Neutrophil (primary cell): ENCODE results near the gene HPSE2.

Source experiments
- H3K27ac ChIP-seq: fragments of 200-600 bp; sonication (generic); 2 replicates; pipeline ENCODE4 v1.5.1; 2016; ENCODE audit warnings: mild to moderate bottlenecking, moderate library complexity
- H3K27me3 ChIP-seq: fragments of 200-600 bp; sonication (generic); 2 replicates; pipeline ENCODE4 v1.6.0; 2016; ENCODE audit warnings: mild to moderate bottlenecking
- H3K36me3 ChIP-seq: fragments of 200-600 bp; sonication (generic); 2 replicates; pipeline ENCODE4 v1.5.1; 2017
- H3K4me1 ChIP-seq, 2 experiments: fragments of 200-600 bp in 1 of 2; sonication (generic) in 1 of 2; 1 replicate in 1 of 2; 2 replicates in 1 of 2; pipeline versions ENCODE4 v1.5.1 to v1.6.1; 2013 to 2016; ENCODE audit warnings: low read depth in 1 of 2, low read length in 1 of 2, mild to moderate bottlenecking in 1 of 2, moderate library complexity in 1 of 2; ENCODE audit not compliant: control insufficient read depth in 1 of 2, insufficient read depth in 1 of 2
- H3K4me3 ChIP-seq, 2 experiments: fragments of 200-600 bp in 1 of 2; sonication (generic) in 1 of 2; 1 replicate in 1 of 2; 2 replicates in 1 of 2; pipeline ENCODE4 v1.5.1; 2013 to 2016; ENCODE audit warnings: low read depth in 1 of 2, low read length in 1 of 2, mild to moderate bottlenecking in 1 of 2, moderate library complexity in 1 of 2
- H3K9me3 ChIP-seq: fragments of 200-600 bp; sonication (generic); 2 replicates; pipeline ENCODE4 v1.5.1; 2016
- CTCF ChIP-seq: fragments of 200-600 bp; sonication (generic); IDR thresholded peaks from 2 replicates; pipeline ENCODE4 v1.5.1; 2016; ENCODE audit warnings: antibody characterized with exemption

The HPSE2 gene

GRCh38 chr10:98589691-98590090, 646.0 kb downstream of the HPSE2 start:
- H3K27ac ChIP-seq, result no peak overlapping the region
- no peaks in the 10 kb centered on the region for H3K4me1 ChIP-seq
- no peaks in the 10 kb centered on the region for H3K27me3 ChIP-seq
- no peak for TF ChIP-seq CTCF
- no peaks in the 10 kb centered on the region for H3K36me3 ChIP-seq
- no peaks in the 10 kb centered on the region for H3K9me3 ChIP-seq
- no peak overlapping the region for H3K4me3 ChIP-seq

- no peaks in the 10 kb centered on the region for H3K27me3 ChIP-seq
- H3K36me3 ChIP-seq, result no peaks in the 10 kb centered on the region
- no peak overlapping the region for H3K27ac ChIP-seq
- H3K9me3 ChIP-seq, result no peaks in the 10 kb centered on the region
- no peak overlapping the region for H3K4me3 ChIP-seq
- H3K4me1 ChIP-seq, result no peaks in the 10 kb centered on the region
- no peak for TF ChIP-seq CTCF
Measured at GRCh38 chr10:98589007-98589406, 646.6 kb downstream of the HPSE2 start.

GRCh38 chr10:98587156-98587837, 648.4 kb downstream of the HPSE2 start:
- Histone ChIP-seq H3K27ac (no peak overlapping the region), H3K4me1 (no peaks in the 10 kb centered on the region), H3K9me3 (no peaks in the 10 kb centered on the region), H3K36me3 (no peaks in the 10 kb centered on the region), H3K27me3 (no peaks in the 10 kb centered on the region), H3K4me3 (no peak overlapping the region)
- no peak for TF ChIP-seq CTCF

- Histone ChIP-seq H3K27me3 (no peaks in the 10 kb centered on the region), H3K4me3 (no peak overlapping the region), H3K9me3 (no peaks in the 10 kb centered on the region), H3K27ac (no peak overlapping the region), H3K4me1 (no peaks in the 10 kb centered on the region), H3K36me3 (no peaks in the 10 kb centered on the region)
- no peak for TF ChIP-seq CTCF
Measured at GRCh38 chr10:98586096-98586495, 649.6 kb downstream of the HPSE2 start.

GRCh38 chr10:98582363-98582762, 653.3 kb downstream of the HPSE2 start:
- TF ChIP-seq CTCF, result no peak
- Histone ChIP-seq H3K36me3 (no peaks in the 10 kb centered on the region), H3K27me3 (peaks cover 6% of the 10 kb centered on the region), H3K4me3 (no peak overlapping the region), H3K4me1 (no peaks in the 10 kb centered on the region), H3K9me3 (no peaks in the 10 kb centered on the region), H3K27ac (no peak overlapping the region)
